ENCODE measurements around the gene CDH5. TPM values are rescaled to one million over a fixed set of nuclear protein-coding genes. Genes with fewer than 3 reads are reported as not detected.
A peak's percentile ranks its signal among the peaks of the same experiment; 100 is the strongest.

The CDH5 gene
- total and polyA plus RNA-seq, 2 of the 8 experiments (the other 6 are each of a cell fraction or from before 2014, with no cell fraction given), result 0.32 TPM

GRCh38 chr16:66389256-66390176, 23.0 kb downstream of the CDH5 start:
- H4K5ac ChIP-seq (ENCODE audit: insufficient read length, low read depth, low read length), result no peak overlapping the region

More at GRCh38 chr16:66389256-66390176, 23.0 kb downstream of the CDH5 start:
- Histone ChIP-seq H3K79me2 (ENCODE audit: control insufficient read depth in 1 of 2, insufficient read depth in 2 of 2, low read length in 2 of 2) (no peaks in the 10 kb centered on the region), H2BK12ac (ENCODE audit: low read depth, low read length) (no peak overlapping the region), H4K20me1 (replicated peaks in 1 of 2; ENCODE audit: control insufficient read depth in 1 of 2, insufficient read depth in 2 of 2, low read length in 2 of 2) (no peaks in the 10 kb centered on the region), H3K36me3 (ENCODE audit: control insufficient read depth in 2 of 4, insufficient read depth in 4 of 4, low read length in 3 of 4) (no peaks in the 10 kb centered on the region), H3K23me2 (ENCODE audit: low read depth, low read length) (no peaks in the 10 kb centered on the region; the same call in 1 of the 2 replicates), H3K18ac (ENCODE audit: extremely low read depth, low read length) (no peak overlapping the region), H3K4me3 (ENCODE audit: extremely low read depth in 1 of 4, insufficient read depth in 2 of 4, low read depth in 3 of 4, low read length in 4 of 4) (no peak overlapping the region), H3K27me3 (replicated peaks in 1 of 4; ENCODE audit: control insufficient read depth in 3 of 4, extremely low read depth in 1 of 4, insufficient read depth in 3 of 4, low read length in 3 of 4) (no peaks in the 10 kb centered on the region), H3K23ac (ENCODE audit: insufficient read length) (no peak overlapping the region), H2AFZ (ENCODE audit: low read length) (no peak overlapping the region), H3K14ac (ENCODE audit: insufficient read length) (no peak overlapping the region), H4K91ac (replicated peaks; ENCODE audit: insufficient read length, low read length) (no peak overlapping the region), H2BK15ac (ENCODE audit: low read length) (no peak overlapping the region), H2AK5ac (ENCODE audit: low read depth, low read length) (no peak overlapping the region), H3K79me1 (ENCODE audit: low read depth, low read length) (no peaks in the 10 kb centered on the region), H3K4me1 (replicated peaks in 1 of 4; ENCODE audit: control insufficient read depth in 3 of 4, insufficient read depth in 4 of 4, low read length in 3 of 4) (no peaks in the 10 kb centered on the region), H3K9me3 (ENCODE audit: insufficient read depth in 2 of 2, low read depth in 1 of 2, low read length in 1 of 2) (no peaks in the 10 kb centered on the region), H2BK120ac (replicated peaks; ENCODE audit: low read depth, low read length) (no peak overlapping the region), H4K8ac (ENCODE audit: extremely low read depth, insufficient read depth, low read length) (0 out of 2 replicates have a peak overlapping the region, but pooled peaks have one; percentile 15), H3K4ac (replicated peaks; ENCODE audit: insufficient read length, low read depth, low read length) (no peak overlapping the region), H3K4me2 (ENCODE audit: insufficient read depth in 1 of 2, low read depth in 2 of 2, low read length in 2 of 2) (no peak overlapping the region), H2BK20ac (ENCODE audit: low read length) (no peak overlapping the region), H2BK5ac (ENCODE audit: low read depth, low read length) (no peak overlapping the region), H3K27ac (ENCODE audit: low read depth, low read length) (no peak overlapping the region), H3K56ac (replicated peaks; ENCODE audit: insufficient read length, low read depth, low read length) (no peak overlapping the region), H3K9ac (replicated peaks in 1 of 4; ENCODE audit: extremely low read depth in 1 of 4, low read depth in 3 of 4, low read length in 3 of 4) (no peak overlapping the region)
- WGBS, 2 experiments (ENCODE audit: extremely low coverage in 1 of 2, insufficient coverage in 1 of 2, insufficient read length in 1 of 2, insufficient replicate concordance in 2 of 2, low coverage in 1 of 2, low lambda C conversion rate in 2 of 2, missing lambda C conversion rate in 1 of 2), result 90% methylated on average over 13 of the region's 13 CpGs; no CpG with 5 or more reads in 1 of the 2 experiments
- DNase-seq (ENCODE audit: low read depth in 1 of 2, low spot score in 2 of 2) (no peak), FAIRE-seq (no peak)
- ChIA-PET CTCF (ENCODE audit: partially characterized antibody) (interaction anchor here (0.7 to 2.2 kb wide), 6 partner anchors 15 to 48 kb away, joined by 3 to 10 read pairs (median 4); no protein-coding TSS in a partner anchor), POLR2A (ENCODE audit: partially characterized antibody) (interaction anchor here (0.6 to 0.7 kb wide), 2 partner anchors 11 to 495 kb away, joined by 3 read pairs; no protein-coding TSS in a partner anchor)
- TF ChIP-seq EGR1 (IDR thresholded peaks at IDR 0.05; ENCODE audit: borderline replicate concordance, low read depth, low read length) (no peak), TEAD4 (IDR thresholded peaks at IDR 0.05; ENCODE audit: low read depth, low read length) (no peak)
